Uterus (tissue), 4 donors: ENCODE results near the gene LASP1. TPM values are rescaled to one million over a fixed set of nuclear protein-coding genes. Genes with fewer than 3 reads are reported as not detected.
"Not testable (repeated sequence)": the region's sequence is repeated elsewhere in the genome, so short reads cannot be mapped to it uniquely, and the experiment has no call there.

ENCODE experiments used
- DNase-seq, 2 donors: peaks; one replicate each; pipeline ENCODE4 v3.0.0-alpha.2; 2019 to 2020
- H3K27ac ChIP-seq, 2 donors: fragments of 200-600 bp; sonication (generic); 1 replicate in 1 of 2; 2 replicates in 1 of 2; pipeline ENCODE4 v1.5.1; 2016 to 2018
- H3K27me3 ChIP-seq, 2 donors: fragments of 200-600 bp; sonication (generic); one replicate each; pipeline ENCODE4 v1.5.1; 2018 to 2019; ENCODE audit warnings: control low read depth in 1 of 2
- H3K36me3 ChIP-seq, 2 donors: fragments of 200-600 bp; sonication (generic); one replicate each; pipeline ENCODE4 v1.5.1; 2019; ENCODE audit warnings: control low read depth in 1 of 2
- H3K4me1 ChIP-seq, 2 donors: fragments of 200-600 bp; sonication (generic); one replicate each; pipeline ENCODE4 v1.5.1; 2018 to 2019; ENCODE audit warnings: control low read depth in 1 of 2
- H3K4me3 ChIP-seq, 2 donors: fragments of 200-600 bp; sonication (generic); 1 replicate in 1 of 2; 2 replicates in 1 of 2; pipeline ENCODE4 v1.5.1; 2018 to 2019; ENCODE audit warnings: mild to moderate bottlenecking in 1 of 2
- H3K9me3 ChIP-seq, 2 donors: fragments of 200-600 bp; sonication (generic); one replicate each; pipeline ENCODE4 v1.5.1; 2019; ENCODE audit warnings: control low read depth in 1 of 2
- POLR2A ChIP-seq, 2 donors: fragments of 450-650 bp; IDR thresholded peaks; one replicate each; pipeline ENCODE4 v1.6.1; 2016; ENCODE audit warnings: antibody characterized with exemption in 2 of 2, mild to moderate bottlenecking in 1 of 2, moderate library complexity in 1 of 2
- intact Hi-C: fragments of 100-400 bp; cut with DNase I; formaldehyde crosslinking; loops from one replicate; pipeline ENCODE4 v1.15.1; 2023; ENCODE audit warnings: low total_unique reads
- total RNA-seq, 4 donors: library from RNA; depleted of rRNA in 3 of 4; stranded (reverse); fragments of >200 nt in 3 of 4; gene quantifications; one replicate each; pipeline versions ENCODE4 v1.1.0 to v1.2.4, GENCODE V29; 2014 to 2023
- TF ChIP-seq, protein P1 (sequence below), 4 experiments: fragments of 200-600 bp in 2 of 4; fragments of 450-650 bp in 2 of 4; sonication (generic) in 2 of 4; IDR thresholded peaks; one replicate each; pipeline ENCODE4 v1.5.1; 2016 to 2019; ENCODE audit warnings: antibody characterized with exemption in 4 of 4, mild to moderate bottlenecking in 2 of 4, moderate library complexity in 1 of 4
- donor health status: DM: yes; HTN: yes; CAD: no.

The LASP1 gene
- total RNA-seq, 4 donors from 2014 or later = 21.2 to 119 (median 58.2) TPM

DNA sequence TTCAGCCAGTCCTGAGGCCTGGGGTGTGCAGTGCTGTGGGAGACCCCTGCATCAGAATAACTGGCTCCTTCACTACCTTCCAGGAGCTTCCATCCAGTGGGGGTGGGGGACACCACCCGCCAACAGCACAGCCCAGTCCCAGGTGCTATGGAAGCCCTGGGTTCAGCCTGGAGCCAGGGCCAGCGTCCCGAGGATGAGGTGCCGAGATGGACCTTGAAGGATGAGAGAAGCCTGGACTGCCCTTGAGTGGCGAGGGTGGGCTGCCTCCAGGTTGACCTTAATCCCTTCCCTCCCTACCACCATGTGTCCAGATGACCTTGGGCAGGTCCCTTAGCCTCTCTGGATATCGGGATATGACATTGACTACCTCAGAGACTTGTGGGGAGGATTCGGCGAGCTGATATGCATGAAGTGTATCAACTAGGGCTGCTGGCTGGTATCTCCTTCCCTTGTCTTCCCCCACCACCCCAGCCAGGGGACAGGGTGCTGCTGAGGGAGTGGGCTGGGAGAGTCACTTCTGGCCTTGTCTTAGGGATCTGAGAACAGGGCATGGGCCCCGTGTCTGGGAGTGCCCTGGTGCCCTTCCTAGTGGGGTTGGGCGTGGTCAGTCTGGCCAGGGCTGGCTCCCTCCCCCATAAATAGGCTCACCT is 41.3 kb downstream of the LASP1 start:
- DNase-seq = peak; percentile 12 to 15
- no peak overlapping the region for H3K4me3 ChIP-seq
- intact Hi-C loops = no loop called here
- H3K9me3 ChIP-seq = no peaks in the 10 kb centered on the region
- peak overlapping the region; percentile 59 to 71 for H3K27ac ChIP-seq
- no peaks in the 10 kb centered on the region for H3K36me3 ChIP-seq
- H3K4me1 ChIP-seq = peaks cover 6 to 18% of the 10 kb centered on the region in 2 donors
- no peak for TF ChIP-seq POLR2A (IDR thresholded peaks at IDR 0.05)
- TF ChIP-seq, protein P1, sequence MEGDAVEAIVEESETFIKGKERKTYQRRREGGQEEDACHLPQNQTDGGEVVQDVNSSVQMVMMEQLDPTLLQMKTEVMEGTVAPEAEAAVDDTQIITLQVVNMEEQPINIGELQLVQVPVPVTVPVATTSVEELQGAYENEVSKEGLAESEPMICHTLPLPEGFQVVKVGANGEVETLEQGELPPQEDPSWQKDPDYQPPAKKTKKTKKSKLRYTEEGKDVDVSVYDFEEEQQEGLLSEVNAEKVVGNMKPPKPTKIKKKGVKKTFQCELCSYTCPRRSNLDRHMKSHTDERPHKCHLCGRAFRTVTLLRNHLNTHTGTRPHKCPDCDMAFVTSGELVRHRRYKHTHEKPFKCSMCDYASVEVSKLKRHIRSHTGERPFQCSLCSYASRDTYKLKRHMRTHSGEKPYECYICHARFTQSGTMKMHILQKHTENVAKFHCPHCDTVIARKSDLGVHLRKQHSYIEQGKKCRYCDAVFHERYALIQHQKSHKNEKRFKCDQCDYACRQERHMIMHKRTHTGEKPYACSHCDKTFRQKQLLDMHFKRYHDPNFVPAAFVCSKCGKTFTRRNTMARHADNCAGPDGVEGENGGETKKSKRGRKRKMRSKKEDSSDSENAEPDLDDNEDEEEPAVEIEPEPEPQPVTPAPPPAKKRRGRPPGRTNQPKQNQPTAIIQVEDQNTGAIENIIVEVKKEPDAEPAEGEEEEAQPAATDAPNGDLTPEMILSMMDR (IDR thresholded peaks at IDR 0.05) = no peak
- no peaks in the 10 kb centered on the region for H3K27me3 ChIP-seq

DNA sequence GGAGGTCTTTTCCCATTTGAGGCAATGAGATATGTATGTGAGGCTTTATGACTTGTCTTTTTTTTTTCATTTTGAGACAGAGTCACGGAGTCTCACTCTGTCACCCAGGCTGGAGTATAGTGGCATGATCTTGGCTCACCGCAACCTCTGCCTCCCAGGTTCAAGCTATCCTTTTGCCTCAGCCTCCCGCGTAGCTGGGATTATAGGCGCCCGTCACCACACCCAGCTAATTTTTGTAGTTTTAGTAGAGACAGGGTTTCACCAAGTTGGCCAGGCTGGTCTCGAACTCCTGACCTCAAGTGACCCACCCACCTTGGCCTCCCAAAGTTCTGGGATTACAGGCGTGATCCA is 41.8 kb downstream of the LASP1 start:
- intact Hi-C loops, H3K4me3 ChIP-seq, H3K27me3 ChIP-seq, H3K9me3 ChIP-seq, H3K36me3 ChIP-seq: not testable (repeated sequence)
- DNase-seq = peak in 1 of 2 donors; percentile 8
- Histone ChIP-seq H3K4me1 (peaks cover 6 to 13% of the 10 kb centered on the region in 2 donors), H3K27ac (peak overlapping the region; percentile 59 to 71)

DNA sequence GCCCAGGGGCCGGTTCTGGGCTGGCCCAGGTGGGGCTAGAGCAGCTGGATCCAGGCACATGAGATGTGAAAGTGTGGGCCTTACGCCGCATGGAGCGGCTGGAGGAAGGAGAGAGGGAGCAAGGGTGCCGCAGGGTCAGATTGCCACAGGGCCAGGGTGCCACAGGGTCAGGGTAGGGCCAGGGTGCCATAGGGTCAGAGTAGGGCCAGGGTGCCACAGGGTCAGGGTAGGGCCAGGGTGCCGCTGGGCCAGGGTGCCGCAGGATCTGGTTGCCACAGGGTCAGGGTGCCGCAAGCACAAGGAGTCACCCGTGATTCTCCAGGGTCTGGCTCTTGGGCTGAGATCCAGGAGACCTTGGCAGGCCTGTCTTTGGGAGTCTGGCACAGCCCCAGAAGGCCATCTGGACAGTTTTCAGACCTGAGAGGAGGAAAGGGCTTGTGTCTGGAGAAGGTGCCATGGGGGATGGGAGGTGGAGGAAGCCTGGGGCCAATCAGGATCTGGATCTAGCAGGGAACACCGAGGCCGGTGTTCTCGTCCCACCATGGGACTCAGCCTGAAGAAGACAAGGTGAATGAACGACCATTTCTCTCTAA is 42.5 kb downstream of the LASP1 start:
- Histone ChIP-seq H3K27me3 (no peaks in the 10 kb centered on the region), H3K36me3 (no peaks in the 10 kb centered on the region), H3K9me3 (no peaks in the 10 kb centered on the region), H3K4me1 (peaks cover 6 to 12% of the 10 kb centered on the region in 2 donors), H3K4me3 (no peak overlapping the region), H3K27ac (peak overlapping the region; percentile 59 to 71)
- TF ChIP-seq, protein P1 (IDR thresholded peaks at IDR 0.05) = no peak
- no peak for TF ChIP-seq POLR2A (IDR thresholded peaks at IDR 0.05)
- peak; percentile 73 to 82 for DNase-seq
- intact Hi-C loops = no loop called here

DNA sequence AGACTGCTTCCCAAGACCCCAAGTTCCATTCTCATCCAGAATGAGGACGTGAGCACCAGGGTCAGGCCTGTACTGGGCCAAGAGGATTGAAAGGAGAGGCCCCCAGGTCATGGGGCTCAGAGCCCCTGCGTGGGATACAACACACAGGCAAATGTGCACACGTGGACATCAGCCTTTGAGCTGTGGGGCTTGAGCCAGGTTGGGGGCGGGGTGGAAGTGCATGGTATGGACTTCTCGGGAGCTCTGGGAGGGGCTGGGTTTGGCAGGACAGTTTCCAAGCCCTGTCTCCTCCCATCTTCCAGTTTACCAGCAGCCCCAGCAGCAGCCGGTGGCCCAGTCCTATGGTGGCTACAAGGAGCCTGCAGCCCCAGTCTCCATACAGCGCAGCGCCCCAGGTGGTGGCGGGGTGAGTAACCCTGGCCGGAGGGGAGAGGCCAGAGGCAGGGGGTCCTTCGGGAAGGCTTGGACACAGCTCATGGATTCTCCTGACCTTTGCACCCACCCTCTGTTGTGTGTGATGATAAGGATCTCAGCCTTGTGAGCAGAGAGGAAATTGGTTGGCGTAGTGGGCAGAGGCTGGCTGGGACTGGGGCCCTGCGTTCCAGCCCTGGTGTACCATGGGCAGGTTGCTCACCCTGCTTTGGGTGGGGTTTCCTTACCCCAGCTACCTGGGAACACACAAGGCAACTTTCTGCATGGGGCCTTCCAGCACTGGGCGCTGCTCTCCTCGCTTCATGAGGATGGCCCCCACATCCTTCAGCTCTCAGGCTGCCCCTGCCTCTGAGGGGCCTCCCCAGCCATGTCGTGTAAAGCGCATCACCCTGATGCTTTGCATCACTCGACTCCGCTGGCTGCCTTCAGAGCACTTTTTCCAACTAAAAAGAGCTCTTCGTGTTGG is 45.1 kb downstream of the LASP1 start:
- H3K4me3 ChIP-seq = no peak overlapping the region
- no peaks in the 10 kb centered on the region for H3K36me3 ChIP-seq
- H3K9me3 ChIP-seq = no peaks in the 10 kb centered on the region
- intact Hi-C loops = no loop called here
- H3K27me3 ChIP-seq = no peaks in the 10 kb centered on the region
- H3K27ac ChIP-seq = peak overlapping the region; percentile 6 to 13
- H3K4me1 ChIP-seq = peaks cover 6 to 13% of the 10 kb centered on the region in 2 donors
- peak in 1 of 2 donors; percentile 21 for DNase-seq
- TF ChIP-seq, protein P1 (IDR thresholded peaks at IDR 0.05) = no peak
- no peak for TF ChIP-seq POLR2A (IDR thresholded peaks at IDR 0.05)

DNA sequence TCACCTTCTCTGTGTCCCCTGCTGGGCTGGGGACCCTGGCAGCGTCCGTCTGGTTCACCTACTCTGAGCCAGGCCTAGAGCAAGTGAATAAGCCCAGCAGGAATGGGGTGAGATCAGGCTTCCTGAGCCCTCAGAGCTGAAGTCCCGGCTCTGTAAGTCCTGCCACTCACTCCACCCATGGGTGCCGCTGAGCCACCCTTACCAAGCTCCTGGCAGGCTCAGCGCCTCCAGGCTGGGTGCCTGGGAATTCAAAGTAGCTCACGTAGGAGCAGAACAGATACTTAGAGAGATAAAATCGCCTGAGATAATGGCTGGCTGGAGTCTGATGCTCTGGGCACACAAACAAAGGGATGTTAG is 45.8 kb downstream of the LASP1 start:
- Histone ChIP-seq H3K9me3 (no peaks in the 10 kb centered on the region), H3K4me3 (no peak overlapping the region), H3K27me3 (no peaks in the 10 kb centered on the region), H3K36me3 (no peaks in the 10 kb centered on the region), H3K4me1 (peaks cover 6 to 19% of the 10 kb centered on the region in 2 donors), H3K27ac (peak overlapping the region in 1 of 2 donors; percentile 6)
- TF ChIP-seq, protein P1 (IDR thresholded peaks at IDR 0.05) = no peak
- no peak for TF ChIP-seq POLR2A (IDR thresholded peaks at IDR 0.05)
- intact Hi-C loops = no loop called here
- peak in 1 of 2 donors; percentile 13 for DNase-seq
